HepG2 (cell line): ENCODE data around the gene ADRM1. TPM values are rescaled to one million over a fixed set of nuclear protein-coding genes. Genes with fewer than 3 reads are reported as not detected.

Experiments
- ATAC-seq: fragments of 200-7000 bp; cut with Tn5 transposase; 3 replicates; pipeline ENCODE4 v1.9.1; 2020; ENCODE audit warnings: mild to moderate bottlenecking, moderate library complexity
- BruUV-seq: library from RNA; stranded (reverse); fragments of 400-500 nt; replicated peaks from 2 replicates; lab custom pipeline; 2021; lab: Mats Ljungman, UMichigan
- CTCF ChIA-PET: fragments of 300-600 bp; formaldehyde crosslinking; extraction: SDS; loops from one replicate; lab custom pipeline; 2021; ENCODE audit warnings: low total read pairs, inconsistent platforms, low intra/inter-chr PET ratio; lab: Yijun Ruan, JAX
- POLR2A ChIA-PET: fragments of 350-600 bp; sonication (Branson Sonifier 250); formaldehyde crosslinking; loops from one replicate; lab custom pipeline; 2020; ENCODE audit warnings: antibody characterized with exemption, inconsistent platforms; lab: Yijun Ruan, JAX
- DNase-seq: peaks from one replicate; pipeline ENCODE4 v3.0.0-alpha.2; 2015; ENCODE audit warnings: low spot score
- FAIRE-seq: peaks from 3 replicates; lab custom pipeline; 2011; peaks lifted over from hg19 to GRCh38; lab: Jason Lieb, UNC
- H2AFZ ChIP-seq: one replicate; pipeline ENCODE4 v1.6.1; 2011; ENCODE audit warnings: low read length, inconsistent platforms
- H3K27ac ChIP-seq: fragments of 300-600 bp; 3 replicates; pipeline ENCODE4 v1.8.0; 2011; ENCODE audit warnings: mixed run types, mild to moderate bottlenecking, mixed read lengths, low read length, inconsistent platforms; ENCODE audit not compliant: insufficient read depth; ENCODE audit errors: extremely low read length
- H3K27me3 ChIP-seq, 2 experiments: fragments of 200-600 bp in 1 of 2; 2 replicates in 1 of 2; 3 replicates in 1 of 2; pipeline versions ENCODE4 v1.6.0 to v1.8.0; 2011; ENCODE audit warnings: low read length in 2 of 2, mild to moderate bottlenecking in 2 of 2, moderate library complexity in 2 of 2, inconsistent platforms in 1 of 2; ENCODE audit not compliant: insufficient read depth in 2 of 2, control insufficient read depth in 1 of 2
- H3K36me3 ChIP-seq, 2 experiments: fragments of 200-600 bp in 1 of 2; replicated peaks in 1 of 2; 2 replicates in 1 of 2; 3 replicates in 1 of 2; pipeline versions ENCODE4 v1.5.1 to v1.8.0; 2011; ENCODE audit warnings: low read length in 2 of 2, inconsistent platforms in 1 of 2; ENCODE audit not compliant: insufficient read depth in 2 of 2, control insufficient read depth in 1 of 2
- H3K4me1 ChIP-seq: 2 replicates; pipeline ENCODE4 v1.5.1; 2012; ENCODE audit warnings: low read length, inconsistent platforms; ENCODE audit not compliant: insufficient read depth
- H3K4me2 ChIP-seq: 2 replicates; pipeline ENCODE4 v1.6.0; 2011; ENCODE audit warnings: low read depth, low read length, inconsistent platforms
- H3K4me3 ChIP-seq, 3 experiments: fragments of 200-600 bp in 1 of 3; sonication (generic), shearing (Covaris generic) in 1 of 3; replicated peaks in 1 of 3; 2 replicates each; pipeline ENCODE4 v1.5.1; 2011 to 2016; ENCODE audit warnings: low read length in 3 of 3, inconsistent platforms in 2 of 3, low read depth in 2 of 3, mild to moderate bottlenecking in 2 of 3, control low read depth in 1 of 3, mixed read lengths in 1 of 3; ENCODE audit not compliant: insufficient read depth in 1 of 3
- H3K79me2 ChIP-seq: one replicate; pipeline ENCODE4 v1.6.1; 2011; ENCODE audit warnings: low read length, inconsistent platforms; ENCODE audit not compliant: insufficient read depth
- H3K9ac ChIP-seq: 2 replicates; pipeline ENCODE4 v1.6.0; 2011; ENCODE audit warnings: mild to moderate bottlenecking, low read depth, low read length, inconsistent platforms; ENCODE audit not compliant: insufficient read depth
- H3K9me3 ChIP-seq: 2 replicates; pipeline ENCODE4 v1.5.1; 2012; ENCODE audit warnings: mild to moderate bottlenecking, low read length
- H4K20me1 ChIP-seq: 2 replicates; pipeline ENCODE4 v1.6.0; 2011; ENCODE audit warnings: inconsistent platforms, mild to moderate bottlenecking, low read length, moderate library complexity; ENCODE audit not compliant: insufficient read depth
- E2F2 ChIP-seq: sonication (generic); formaldehyde crosslinking; IDR thresholded peaks from 2 replicates; pipeline ENCODE4 v1.4.0; 2020; ENCODE audit warnings: missing genetic modification reagents, borderline replicate concordance
- ESRRA ChIP-seq: sonication (generic); formaldehyde crosslinking; IDR thresholded peaks from 2 replicates; pipeline ENCODE4 v1.5.1; 2020; ENCODE audit warnings: mild to moderate bottlenecking, low read depth, missing genetic modification reagents
- HNRNPK ChIP-seq: fragments of 200-400 bp; formaldehyde crosslinking; IDR thresholded peaks from 2 replicates; pipeline ENCODE4 v1.6.1; 2018; ENCODE audit warnings: low read length, low read depth, moderate library complexity, mild to moderate bottlenecking; ENCODE audit not compliant: poor library complexity, severe bottlenecking
- ISX ChIP-seq: sonication (generic); formaldehyde crosslinking; conservative IDR thresholded peaks from 2 replicates; pipeline ENCODE4 v1.5.0; 2020; ENCODE audit warnings: missing genetic modification reagents
- NFKB2 ChIP-seq: sonication (generic); formaldehyde crosslinking; IDR thresholded peaks from 2 replicates; pipeline ENCODE4 v1.4.0; 2020; ENCODE audit warnings: missing genetic modification reagents, borderline replicate concordance
- TBX2 ChIP-seq: sonication (generic); formaldehyde crosslinking; IDR thresholded peaks from 2 replicates; pipeline ENCODE4 v1.5.0; 2020; ENCODE audit warnings: missing genetic modification reagents, mild to moderate bottlenecking, borderline replicate concordance
- TCF12 ChIP-seq, 2 experiments: fragments of 450-650 bp in 1 of 2; sonication (generic) in 1 of 2; formaldehyde crosslinking in 1 of 2; IDR thresholded peaks; 2 replicates each; pipeline versions ENCODE4 v1.6.1 to v1.8.0; 2017 to 2022; ENCODE audit warnings: antibody characterized with exemption in 1 of 2, mild to moderate bottlenecking in 1 of 2, missing genetic modification reagents in 1 of 2, moderate library complexity in 1 of 2
- ZBTB7A ChIP-seq: sonication (generic); formaldehyde crosslinking; IDR thresholded peaks from 2 replicates; pipeline ENCODE4 v1.8.0; 2022; ENCODE audit warnings: mild to moderate bottlenecking, missing genetic modification reagents
- ZFAT ChIP-seq: sonication (generic); formaldehyde crosslinking; conservative IDR thresholded peaks from 2 replicates; pipeline ENCODE4 v1.8.1; 2023; ENCODE audit warnings: missing genetic modification reagents, inconsistent platforms
- ZNF687 ChIP-seq: sonication (generic); formaldehyde crosslinking; IDR thresholded peaks from 2 replicates; pipeline ENCODE4 v1.5.1; 2020; ENCODE audit warnings: mild to moderate bottlenecking, missing genetic modification reagents, moderate library complexity
- WGBS: methylation state at CpG from one replicate; pipeline ENCODE4 v1.1.6; 2017; ENCODE audit warnings: low lambda C conversion rate; 5-methylcytosine and 5-hydroxymethylcytosine counted together
- in situ Hi-C: cut with HindIII; loops from 2 replicates; pipeline ENCODE4 v1.10.0; 2017; ENCODE audit warnings: low pct_unique_long_range_greater_than_20kb; ENCODE audit not compliant: extremely low pct_ligation_motif_present
- intact Hi-C: fragments of 100-400 bp; cut with micrococcal nuclease; formaldehyde crosslinking; loops from one replicate; pipeline ENCODE4 v1.10.0; 2022; ENCODE audit not compliant: unreplicated experiment
- polyA plus RNA-seq, 8 experiments: library from polyadenylated mRNA; depleted of rRNA in 3 of 8; stranded (reverse) in 7 of 8; unstranded in 1 of 8; fragments of >200 nt; fragmentation: Illumina TruSeq in 4 of 8; extraction: Trizol in 4 of 8; gene quantifications; 2 replicates each; pipeline versions ENCODE4 v1.2.1 to v1.2.3, GENCODE V29; 2011 to 2016; ENCODE audit warnings: low read depth in 4 of 8, missing spikeins in 1 of 8, mixed read lengths in 1 of 8; ENCODE audit not compliant: insufficient read depth in 1 of 8
- total RNA-seq, 5 experiments: library from RNA; depleted of rRNA; stranded (reverse); fragments of >200 nt; fragmentation: Illumina TruSeq; extraction: Trizol; gene quantifications; 2 replicates each; pipeline ENCODE4 v1.2.3, GENCODE V29; 2016; ENCODE audit warnings: low read depth in 1 of 5
- TF ChIP-seq, protein P1 (sequence below): sonication (generic); formaldehyde crosslinking; IDR thresholded peaks from 2 replicates; pipeline ENCODE4; 2020; ENCODE audit warnings: missing genetic modification reagents, mild to moderate bottlenecking, borderline replicate concordance

The ADRM1 gene
- total and polyA plus RNA-seq, 2 of the 13 experiments (the other 11 are each of a cell fraction or from before 2014, with no cell fraction given) = 92.9 to 154 TPM

- TF ChIP-seq HNRNPK (peak; percentile 43), NFKB2 (CRISPR knock-in tag) (0 out of 2 replicates have a peak, but pooled peaks have one; percentile 1), E2F2 (CRISPR knock-in tag) (no peak)
Observed at GRCh38 chr20:62319346-62319909, 16.6 kb downstream of the ADRM1 start (continued).

DNA sequence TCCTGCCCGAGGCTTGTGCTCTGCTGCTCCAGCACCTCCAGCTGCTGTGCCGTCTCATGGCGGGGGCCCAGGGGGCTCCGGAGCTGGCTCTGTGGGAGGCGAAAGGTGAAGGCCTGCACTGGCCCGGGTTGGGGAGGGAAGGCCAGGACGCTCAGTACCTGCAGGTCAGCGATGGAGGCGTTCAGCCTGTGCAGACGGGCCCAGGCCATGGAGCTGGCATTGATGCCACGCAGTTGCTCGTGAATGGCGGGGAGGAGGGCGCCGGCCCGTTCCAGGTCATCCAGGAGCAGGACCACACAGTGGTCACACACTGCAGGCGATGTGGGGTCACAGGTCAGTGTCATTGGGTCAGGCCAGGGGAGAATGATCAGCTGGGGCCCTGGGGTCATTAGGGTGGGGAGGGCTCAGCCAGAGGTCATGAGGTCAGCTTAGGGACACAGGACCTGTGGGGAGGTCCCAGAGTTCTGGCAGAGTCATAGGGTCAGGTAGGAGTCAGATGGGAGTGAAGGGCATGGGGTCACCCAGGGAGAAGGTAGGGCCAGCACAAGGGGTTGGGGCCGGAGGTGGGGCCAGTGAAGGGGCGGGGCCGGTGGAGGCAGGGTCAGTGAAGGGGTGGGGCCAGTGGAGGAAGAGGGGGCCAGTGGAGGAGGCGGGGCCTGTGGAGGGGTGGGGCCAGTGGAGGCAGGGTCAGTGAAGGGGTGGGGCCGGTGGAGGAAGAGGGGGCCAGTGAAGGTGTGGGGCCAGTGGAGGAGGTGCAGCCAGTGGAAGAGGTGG lies 18.0 kb downstream of the ADRM1 start:
- WGBS = 90% methylated on average over 22 of the region's 22 CpGs
- CTCF ChIA-PET = no interaction called here
- TF ChIP-seq ISX (CRISPR knock-in tag) (no peak), ZNF687 (CRISPR knock-in tag) (peak; percentile 44; the same call in 1 of the 2 replicates), TCF12 (IDR thresholded peaks at IDR 0.05) (no peak), TCF12 (CRISPR knock-in tag; IDR thresholded peaks at IDR 0.05) (no peak), ZFAT (CRISPR knock-in tag) (no peak), ESRRA (CRISPR knock-in tag) (peak; percentile 45; the same call in 1 of the 2 replicates), TBX2 (CRISPR knock-in tag) (no peak), ZBTB7A (CRISPR knock-in tag) (0 out of 2 replicates have a peak, but pooled peaks have one; percentile 31)
- TF ChIP-seq, protein P1, sequence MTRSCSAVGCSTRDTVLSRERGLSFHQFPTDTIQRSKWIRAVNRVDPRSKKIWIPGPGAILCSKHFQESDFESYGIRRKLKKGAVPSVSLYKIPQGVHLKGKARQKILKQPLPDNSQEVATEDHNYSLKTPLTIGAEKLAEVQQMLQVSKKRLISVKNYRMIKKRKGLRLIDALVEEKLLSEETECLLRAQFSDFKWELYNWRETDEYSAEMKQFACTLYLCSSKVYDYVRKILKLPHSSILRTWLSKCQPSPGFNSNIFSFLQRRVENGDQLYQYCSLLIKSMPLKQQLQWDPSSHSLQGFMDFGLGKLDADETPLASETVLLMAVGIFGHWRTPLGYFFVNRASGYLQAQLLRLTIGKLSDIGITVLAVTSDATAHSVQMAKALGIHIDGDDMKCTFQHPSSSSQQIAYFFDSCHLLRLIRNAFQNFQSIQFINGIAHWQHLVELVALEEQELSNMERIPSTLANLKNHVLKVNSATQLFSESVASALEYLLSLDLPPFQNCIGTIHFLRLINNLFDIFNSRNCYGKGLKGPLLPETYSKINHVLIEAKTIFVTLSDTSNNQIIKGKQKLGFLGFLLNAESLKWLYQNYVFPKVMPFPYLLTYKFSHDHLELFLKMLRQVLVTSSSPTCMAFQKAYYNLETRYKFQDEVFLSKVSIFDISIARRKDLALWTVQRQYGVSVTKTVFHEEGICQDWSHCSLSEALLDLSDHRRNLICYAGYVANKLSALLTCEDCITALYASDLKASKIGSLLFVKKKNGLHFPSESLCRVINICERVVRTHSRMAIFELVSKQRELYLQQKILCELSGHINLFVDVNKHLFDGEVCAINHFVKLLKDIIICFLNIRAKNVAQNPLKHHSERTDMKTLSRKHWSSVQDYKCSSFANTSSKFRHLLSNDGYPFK (CRISPR knock-in tag) = no peak

More for the DNA sequence above, 18.0 kb downstream of the ADRM1 start:
- no peaks in the 10 kb centered on the region for H3K9me3 ChIP-seq
- POLR2A ChIA-PET = interaction anchor here (1.3 kb wide), 1 partner anchor 47 kb away, joined by 4 read pairs; the partner anchor contains the start of gene LAMA5
- peaks cover 4% of the 10 kb centered on the region; the same call in 1 of the 2 replicates for H4K20me1 ChIP-seq
- ATAC-seq (no peak; the same call in 1 of the 3 replicates), FAIRE-seq (no peak), DNase-seq (no peak)
- H3K4me1 ChIP-seq = no peaks in the 10 kb centered on the region
- no peak overlapping the region for H3K4me3 ChIP-seq
- intact Hi-C loops = loop anchor here (1.0 kb wide), 1 partner anchor 20 kb away; no protein-coding TSS in a partner anchor
- no peak overlapping the region for H2AFZ ChIP-seq
- H3K36me3 ChIP-seq = peaks cover 41 to 71% of the 10 kb centered on the region in 2 experiments
- peak overlapping the region; percentile 4 for H3K27ac ChIP-seq
- H3K9ac ChIP-seq = no peak overlapping the region
- no peaks in the 10 kb centered on the region for H3K79me2 ChIP-seq
- no TSS peak for BruUV-seq
- no peak overlapping the region for H3K4me2 ChIP-seq
- no peaks in the 10 kb centered on the region for H3K27me3 ChIP-seq
- in situ Hi-C loops = no loop called here
